ENCODE measurements around the gene STK17B.
A peak's percentile ranks its signal among the peaks of the same experiment; 100 is the strongest.
"Not testable (repeated sequence)": the region's sequence is repeated elsewhere in the genome, so short reads cannot be mapped to it uniquely, and the experiment has no call there.

The STK17B gene

DNA sequence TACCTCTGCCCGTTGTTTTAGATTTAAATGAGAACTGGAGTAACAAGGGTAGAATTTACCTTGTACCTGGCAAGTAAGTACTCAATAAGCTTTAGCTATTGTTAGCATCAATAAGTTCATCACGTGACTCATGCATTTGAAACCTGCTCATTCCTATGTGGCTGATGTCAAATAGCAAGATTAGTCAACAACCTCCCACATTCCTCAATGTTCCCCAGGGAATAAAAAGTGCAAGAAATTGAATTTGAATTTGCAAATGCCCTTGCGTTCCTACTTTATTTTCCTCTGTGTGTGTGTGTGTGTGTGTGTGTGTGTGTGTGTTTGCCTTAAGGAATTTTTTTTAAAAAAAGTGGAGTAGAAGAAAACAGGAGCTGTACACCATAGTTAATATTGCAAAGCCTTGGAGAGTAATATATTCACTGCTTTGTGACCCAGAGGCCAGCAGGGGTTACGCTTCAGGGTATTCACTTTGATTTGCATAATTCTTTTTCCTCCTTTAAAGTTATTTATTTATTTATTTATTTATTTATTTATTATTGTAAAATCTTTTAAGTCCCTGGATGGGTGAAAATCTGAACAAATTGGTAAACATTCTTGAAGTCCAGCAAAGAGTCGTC is 58.9 kb downstream of the STK17B start:
- DNase-seq (ENCODE audit: low read depth), result no peak

DNA sequence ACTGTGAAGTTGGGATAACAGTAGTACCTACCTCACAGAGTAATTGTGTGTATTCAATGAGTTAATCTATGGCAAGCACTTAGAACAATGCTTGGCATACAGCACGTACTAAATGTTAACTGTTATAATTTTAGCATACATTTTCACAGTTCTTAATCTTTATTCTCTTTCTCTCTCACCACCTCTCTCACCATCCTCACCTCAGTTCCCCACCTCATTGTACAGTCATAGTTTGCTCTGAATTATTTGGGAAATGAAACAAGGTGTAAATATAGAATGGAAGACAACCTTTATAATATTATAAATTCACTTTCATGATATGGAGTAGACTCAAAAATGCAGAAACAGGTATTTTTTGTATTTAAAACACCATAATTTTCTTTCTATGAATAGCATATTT is 62.8 kb downstream of the STK17B start:
- no peak for DNase-seq (ENCODE audit: low read depth)

DNA sequence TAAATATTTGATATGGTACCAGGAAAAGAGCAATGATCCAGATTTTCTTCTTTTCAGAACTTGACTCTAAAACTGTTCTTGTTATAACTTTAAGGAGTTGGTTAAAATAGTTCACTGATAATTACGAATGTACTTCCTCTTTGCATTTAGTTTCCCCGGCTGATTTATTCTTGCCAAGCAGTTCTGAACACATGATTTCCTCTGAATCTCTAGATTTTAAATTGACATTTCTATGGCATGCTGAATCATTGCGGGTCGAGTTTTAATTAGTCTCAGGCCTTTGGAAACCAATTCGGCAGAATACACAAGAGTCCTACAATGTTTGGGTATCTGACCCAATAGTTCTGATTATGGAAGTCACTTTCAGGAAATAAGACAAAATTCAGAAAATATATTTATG is 65.4 kb downstream of the STK17B start:
- DNase-seq (ENCODE audit: low read depth), result no peak

DNA sequence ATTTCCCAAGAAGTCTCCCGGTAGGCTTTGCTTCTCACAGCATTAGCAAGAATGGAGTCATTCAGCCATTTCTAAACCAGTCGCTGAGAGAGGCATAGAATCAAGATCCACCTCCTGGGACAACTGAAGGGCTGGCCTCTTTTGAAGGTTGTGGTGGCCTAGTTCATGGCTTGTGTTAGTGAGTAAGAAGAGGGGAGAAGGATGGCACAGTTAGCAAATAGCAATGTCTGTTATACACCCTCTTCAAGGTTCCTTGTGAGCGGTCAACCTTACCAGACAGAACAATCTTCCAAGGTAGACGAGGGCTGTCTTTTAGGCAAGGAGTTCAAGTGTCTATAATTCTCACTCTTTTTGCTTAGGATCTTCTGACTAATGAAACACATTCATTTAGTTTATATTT is 67.3 kb downstream of the STK17B start:
- DNase-seq (ENCODE audit: low read depth), result no peak

DNA sequence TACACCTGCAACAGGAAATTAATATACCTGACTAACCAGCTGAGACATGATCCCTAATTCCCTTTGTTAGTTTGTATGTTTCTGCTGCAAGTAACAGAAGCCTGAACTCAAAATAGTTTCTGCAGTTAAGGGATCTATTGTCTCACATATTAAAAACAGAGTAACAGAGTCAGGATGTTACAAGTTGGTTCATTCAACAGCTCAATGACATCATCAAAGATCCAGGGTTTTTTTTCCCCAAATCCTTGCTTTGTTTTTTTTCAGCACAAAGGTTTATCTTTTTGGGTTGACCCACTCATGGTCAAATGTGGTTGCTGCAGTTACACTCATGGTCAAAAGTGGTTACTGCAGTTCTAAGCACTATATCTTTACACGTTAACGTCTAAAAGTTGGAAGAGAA is 67.8 kb downstream of the STK17B start:
- no peak for DNase-seq (ENCODE audit: low read depth)

DNA sequence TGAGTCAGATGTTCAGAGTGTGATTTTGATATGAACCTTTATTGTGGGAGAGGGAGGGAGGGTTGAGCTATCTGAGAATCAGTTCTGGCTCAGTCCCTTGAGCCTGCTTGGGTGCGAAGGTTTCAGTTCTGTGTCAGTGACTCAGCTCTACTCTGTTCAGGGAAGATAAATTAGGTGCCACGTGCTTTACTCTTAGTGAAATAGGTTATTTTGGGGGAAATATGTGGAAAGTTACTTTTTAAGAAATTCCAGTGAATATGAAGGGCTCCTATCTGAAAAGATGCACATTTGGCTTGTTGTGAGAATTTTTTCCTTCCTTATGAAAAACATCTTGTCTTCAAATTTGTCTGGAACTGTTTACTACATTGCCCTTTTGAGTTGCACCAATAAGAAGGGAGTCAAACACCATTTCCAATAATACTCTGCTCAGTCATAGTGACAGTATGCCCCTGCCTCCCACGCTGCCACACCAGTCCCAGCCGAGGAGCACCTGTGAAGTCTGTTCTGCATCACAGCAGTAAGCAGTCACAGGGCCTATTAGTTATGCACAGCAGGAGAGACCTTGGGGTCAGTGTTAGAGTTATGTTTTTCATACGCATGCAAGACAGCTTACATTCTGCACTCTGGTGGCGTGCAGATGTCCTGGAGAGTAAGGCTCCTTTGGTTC is 69.9 kb downstream of the STK17B start:
- peak; percentile 21 for DNase-seq (ENCODE audit: low read depth)

DNA sequence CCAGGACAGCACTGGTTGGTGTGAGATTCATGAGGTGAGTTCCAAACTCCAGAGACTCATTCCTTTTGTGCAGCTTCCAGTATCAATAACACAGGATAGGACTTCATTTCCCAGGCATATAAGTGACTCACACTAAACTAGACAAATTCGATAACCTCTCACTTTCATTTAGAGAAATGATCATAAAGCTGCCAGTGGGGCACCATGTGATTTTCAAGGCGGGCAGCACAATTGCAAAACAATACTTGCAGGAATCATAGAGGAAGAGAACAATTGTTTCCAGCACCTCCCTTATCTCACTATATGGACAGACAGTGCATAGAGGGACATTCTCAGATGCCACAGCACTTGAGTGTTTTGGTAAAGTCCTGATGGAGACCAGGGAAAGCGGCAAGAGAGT is 71.5 kb downstream of the STK17B start:
- DNase-seq (ENCODE audit: low read depth), result no peak

DNA sequence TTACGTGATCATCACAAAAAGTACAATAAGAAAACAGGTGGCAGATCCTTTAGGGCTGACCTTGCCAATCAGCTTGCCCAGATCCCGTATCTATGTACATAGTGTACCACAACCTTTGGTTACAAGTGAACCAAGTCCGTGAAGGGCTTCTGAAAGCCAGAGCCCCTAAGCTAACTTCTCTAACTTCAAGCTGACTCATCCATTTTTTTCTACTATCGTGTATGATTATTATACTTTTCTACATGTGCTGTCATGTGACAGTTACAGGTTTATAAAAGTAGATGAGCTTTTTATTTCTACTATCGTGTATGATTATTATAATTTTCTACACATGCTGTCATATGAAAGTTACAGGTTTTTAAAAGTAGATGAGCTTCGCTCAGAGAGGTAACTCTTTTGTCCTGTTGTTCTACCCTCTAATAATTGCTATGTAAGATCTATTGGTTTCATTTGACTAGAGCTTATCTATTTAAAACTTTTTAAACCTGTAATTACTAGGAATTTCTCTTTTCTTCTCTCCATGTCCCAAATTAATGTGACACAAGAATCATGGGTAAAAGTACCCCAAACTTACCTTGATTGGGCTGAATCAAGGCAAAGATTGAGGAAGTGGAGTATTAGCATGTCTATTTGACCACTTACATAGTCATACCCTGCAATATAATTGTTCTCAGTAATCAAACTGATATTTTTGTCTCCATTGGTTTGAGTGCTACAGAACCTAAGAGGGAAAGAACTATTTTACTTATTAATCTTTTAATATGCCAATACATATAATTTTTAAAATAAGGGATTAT is 73.3 kb downstream of the STK17B start:
- no peak for DNase-seq (ENCODE audit: low read depth)

DNA sequence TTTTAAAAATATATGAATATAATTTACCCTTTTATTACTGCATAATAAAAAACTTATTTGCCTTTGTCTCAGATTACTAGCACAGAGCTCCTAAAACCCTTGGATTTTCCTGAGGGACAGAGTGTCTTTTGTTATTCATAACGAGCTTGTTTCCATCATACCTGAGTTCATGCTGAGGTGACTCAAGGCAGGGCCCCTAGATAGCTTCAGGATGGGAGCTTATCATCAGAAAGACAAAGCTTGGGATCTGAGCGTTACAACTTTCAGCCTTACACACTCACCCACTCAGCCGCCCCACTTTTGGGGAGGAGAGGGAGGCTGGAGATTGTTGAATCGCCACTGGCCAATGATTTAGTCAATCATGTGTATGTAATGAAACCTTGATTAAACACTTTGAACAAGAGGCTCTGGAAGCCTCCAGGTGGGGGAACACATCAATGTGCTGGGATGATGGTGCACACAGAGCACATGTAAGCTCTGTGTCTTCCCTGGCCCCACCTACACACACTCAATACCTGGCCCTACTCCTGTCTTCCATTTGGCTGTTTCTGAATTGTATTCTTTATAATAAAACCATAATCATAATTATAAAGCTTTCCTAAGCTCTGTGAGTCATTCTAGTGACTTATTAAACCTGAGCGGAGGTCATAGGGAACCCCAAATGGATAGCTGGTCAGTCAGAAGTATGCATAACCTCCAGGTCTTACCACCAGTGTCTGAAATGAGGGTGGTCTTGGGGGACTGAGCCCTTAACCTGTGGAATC is 74.2 kb downstream of the STK17B start:
- no peak for DNase-seq (ENCODE audit: low read depth)

DNA sequence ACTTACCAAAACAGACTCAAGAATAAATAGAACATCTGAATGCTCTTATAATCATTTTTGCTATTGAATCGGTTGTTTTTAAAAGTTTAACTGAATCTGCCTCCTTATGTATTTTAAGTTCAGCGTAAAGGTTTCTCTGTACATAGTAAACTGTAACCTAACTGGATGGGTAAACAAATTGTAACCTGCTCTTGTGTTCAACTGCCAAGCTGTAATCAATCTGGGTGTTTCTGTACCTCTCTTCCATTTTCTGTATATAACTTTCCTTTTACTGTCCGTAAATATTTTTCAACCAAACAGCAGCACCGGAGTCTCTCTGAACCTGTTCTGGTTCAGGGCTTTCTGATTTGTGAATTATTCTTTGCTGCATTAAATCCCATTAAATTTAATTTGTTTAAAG is 75.1 kb downstream of the STK17B start:
- no peak for DNase-seq (ENCODE audit: low read depth)

DNA sequence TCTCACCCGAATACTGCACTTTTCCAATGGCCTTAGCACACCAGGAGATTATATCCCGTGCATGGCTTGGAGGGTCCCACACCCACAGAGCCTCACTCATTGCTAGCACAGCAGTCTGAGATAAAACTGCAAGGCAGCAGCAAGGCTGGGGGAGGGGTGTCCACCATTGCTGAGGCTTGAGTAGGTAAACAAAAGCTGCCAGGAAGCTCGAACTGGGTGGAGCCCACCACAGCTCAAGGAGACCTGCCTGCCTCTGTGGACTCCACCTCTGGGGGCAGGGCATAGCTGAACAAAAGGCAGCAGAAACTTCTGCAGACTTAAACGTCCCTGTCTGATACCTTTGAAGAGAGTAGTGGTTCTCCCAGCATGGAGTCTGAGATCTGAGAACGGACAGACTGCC is 81.9 kb downstream of the STK17B start:
- DNase-seq (ENCODE audit: low read depth), result not testable (repeated sequence)

DNA sequence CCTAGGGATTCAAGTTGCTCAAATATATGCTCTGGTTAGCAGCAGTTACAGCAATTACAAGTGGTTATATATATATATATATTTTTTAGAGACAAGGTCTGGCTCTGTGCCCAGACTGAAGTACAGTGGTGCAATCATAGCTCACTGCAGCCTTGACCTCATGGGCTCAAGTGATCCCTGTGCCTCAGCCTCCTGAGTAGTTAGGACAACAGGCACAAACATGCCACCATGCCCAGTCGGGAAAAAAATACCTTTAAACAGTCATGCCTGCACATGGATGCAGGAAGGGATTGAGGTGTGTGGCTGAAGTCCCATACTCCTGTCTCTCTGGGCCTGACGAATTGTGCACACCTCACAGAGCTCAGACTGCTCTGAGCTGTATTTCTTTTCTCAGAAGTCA is 83.2 kb downstream of the STK17B start:
- DNase-seq (ENCODE audit: low read depth), result no peak

DNA sequence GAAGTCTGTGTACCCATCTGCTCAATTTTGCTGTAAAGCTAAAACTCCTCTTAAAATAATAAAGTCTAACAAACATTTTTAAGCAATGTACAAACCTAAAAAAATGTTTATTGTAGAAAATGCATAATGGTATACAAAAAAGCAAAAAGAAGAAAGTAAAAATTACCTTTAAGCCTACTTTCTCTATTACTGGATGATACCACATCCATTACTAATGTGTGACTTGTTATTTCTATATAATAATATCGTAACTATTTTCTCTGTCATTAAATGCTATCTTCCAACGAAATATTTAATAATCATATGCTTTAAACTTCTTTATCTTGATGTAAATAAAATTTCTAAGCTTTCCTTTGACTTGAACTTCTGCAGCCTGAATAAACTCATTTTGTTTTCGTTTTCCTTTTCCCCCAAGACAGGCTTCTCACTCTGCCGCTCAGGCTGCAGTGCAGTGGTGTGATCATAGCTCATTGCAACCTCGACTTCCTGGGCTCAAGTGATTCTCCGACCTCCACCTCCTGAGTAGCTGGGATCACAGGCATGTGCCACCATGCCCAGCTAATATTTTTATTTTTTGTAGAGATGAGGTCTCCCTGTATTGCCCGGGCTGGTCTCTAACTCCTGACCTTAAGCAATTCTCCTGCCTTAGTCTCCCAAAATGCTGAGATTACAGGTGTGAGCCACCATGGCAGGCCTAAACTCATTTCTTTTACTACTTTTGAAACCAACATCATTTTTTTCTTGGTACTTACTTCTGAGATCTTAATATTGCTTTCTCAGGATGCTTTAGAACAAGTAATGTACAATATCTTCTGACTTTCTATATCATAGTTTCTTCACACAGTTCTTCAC is 84.6 kb downstream of the STK17B start:
- DNase-seq (ENCODE audit: low read depth), result no peak

DNA sequence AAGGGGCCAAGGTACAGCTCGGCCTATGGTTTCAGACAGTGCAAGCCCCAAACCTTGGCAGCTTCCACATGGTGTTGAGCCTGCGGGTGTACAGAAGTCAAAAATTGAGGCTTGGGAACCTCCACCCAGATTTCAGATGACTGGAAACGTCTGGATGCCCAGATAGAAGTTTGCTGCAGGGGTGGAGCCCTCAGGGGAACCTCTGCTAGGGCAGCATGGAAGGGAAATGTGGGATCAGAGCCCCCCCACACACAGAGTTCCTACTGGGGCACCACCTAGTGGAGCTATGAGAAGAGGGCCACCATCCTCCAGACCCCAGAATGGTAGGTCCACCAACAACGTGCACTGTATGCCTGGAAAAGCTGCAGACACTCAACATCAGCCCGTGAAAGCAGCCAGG is 87.8 kb downstream of the STK17B start:
- no peak for DNase-seq (ENCODE audit: low read depth)
